ENCODE measurements around the gene RSL24D1. TPM values are rescaled to one million over a fixed set of nuclear protein-coding genes. Genes with fewer than 3 reads are reported as not detected.
A peak's percentile ranks its signal among the peaks of the same experiment; 100 is the strongest.
"Not testable (repeated sequence)": the region's sequence is repeated elsewhere in the genome, so short reads cannot be mapped to it uniquely, and the experiment has no call there.

RSL24D1 gene
- total RNA-seq, 2 experiments from 2014 or later: 152 to 188 TPM

GRCh38 chr15:55168350-55168974, 28.3 kb downstream of the RSL24D1 start:
- H3K4me1 Mint-ChIP-seq: no peaks in the 10 kb centered on the region
- no peaks in the 10 kb centered on the region for H3K9me3 Mint-ChIP-seq (ENCODE audit: low read depth)
- CTCF ChIA-PET: interaction anchor here (0.7 to 4.5 kb wide), 10 partner anchors 10 to 307 kb away, joined by 3 to 23 read pairs (median 4); no protein-coding TSS in a partner anchor
- no peak overlapping the region for H3K27ac Mint-ChIP-seq
- H3K27me3 Mint-ChIP-seq: no peaks in the 10 kb centered on the region
- ATAC-seq (peak; percentile 85), DNase-seq (peak; percentile 79)
- POLR2A ChIA-PET: interaction anchor here (0.7 kb wide), 1 partner anchor 10 kb away, joined by 3 read pairs; no protein-coding TSS in a partner anchor
- H3K36me3 Mint-ChIP-seq (ENCODE audit: low read depth): peaks cover 3% of the 10 kb centered on the region
- H3K4me3 Mint-ChIP-seq: no peak overlapping the region
- intact Hi-C loops (cut with DNase I, micrococcal nuclease): loop anchor here (1.0 to 5.0 kb wide), 3 partner anchors 1085 to 1206 kb away; no protein-coding TSS in a partner anchor

- Mint-ChIP-seq H3K4me1 (no peaks in the 10 kb centered on the region), H3K4me3 (no peak overlapping the region), H3K27me3 (peaks cover 2% of the 10 kb centered on the region), H3K9me3 (ENCODE audit: low read depth) (no peaks in the 10 kb centered on the region), H3K27ac (no peak overlapping the region), H3K36me3 (ENCODE audit: low read depth) (peaks cover 3% of the 10 kb centered on the region)
- CTCF ChIA-PET: interaction anchor here (0.9 to 1.0 kb wide), 2 partner anchors 275 to 1081 kb away, joined by 3 read pairs; no protein-coding TSS in a partner anchor
- POLR2A ChIA-PET: interaction anchor here (0.7 kb wide), 1 partner anchor 65 kb away, joined by 3 read pairs; no protein-coding TSS in a partner anchor
- ATAC-seq: no peak
- DNase-seq: no peak
- intact Hi-C loops (cut with DNase I, micrococcal nuclease): no loop called here
Observed at GRCh38 chr15:55164284-55164683, 32.5 kb downstream of the RSL24D1 start.

DNA sequence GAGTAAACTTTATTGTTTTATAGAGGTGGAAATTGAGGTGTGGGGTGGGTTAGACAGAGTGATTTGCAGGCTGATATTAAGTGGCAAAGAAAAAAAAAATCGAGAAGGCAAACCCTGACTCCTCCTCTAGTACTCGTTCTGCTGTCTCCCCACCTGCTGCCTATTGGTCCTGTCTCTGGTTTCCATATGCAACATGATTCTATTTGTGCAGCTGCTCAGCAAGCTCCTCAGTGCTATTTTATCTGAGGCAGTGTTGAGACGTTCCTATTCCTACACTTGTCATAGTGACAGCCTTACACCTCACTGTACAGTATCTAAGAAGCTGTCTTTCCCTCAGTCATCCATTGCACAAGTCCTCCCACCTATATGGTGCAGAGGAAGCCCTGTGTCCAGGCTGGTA, 45.1 kb downstream of the RSL24D1 start:
- Mint-ChIP-seq H3K27ac (no peak overlapping the region), H3K9me3 (ENCODE audit: low read depth) (peaks cover 2% of the 10 kb centered on the region), H3K36me3 (ENCODE audit: low read depth) (no peaks in the 10 kb centered on the region), H3K4me1 (no peaks in the 10 kb centered on the region), H3K4me3 (no peak overlapping the region), H3K27me3 (no peaks in the 10 kb centered on the region)
- POLR2A ChIA-PET: no interaction called here
- CTCF ChIA-PET: no interaction called here
- ATAC-seq (no peak), DNase-seq (no peak)
- intact Hi-C loops (cut with DNase I, micrococcal nuclease): no loop called here

GRCh38 chr15:55143132-55143531, 53.6 kb downstream of the RSL24D1 start:
- POLR2A ChIA-PET; DNase-seq; ATAC-seq; H3K4me3 Mint-ChIP-seq; H3K4me1 Mint-ChIP-seq; CTCF ChIA-PET; H3K27ac Mint-ChIP-seq; H3K36me3 Mint-ChIP-seq (ENCODE audit: low read depth); intact Hi-C loops (cut with DNase I, micrococcal nuclease); H3K27me3 Mint-ChIP-seq: not testable (repeated sequence)
- peaks cover 24% of the 10 kb centered on the region for H3K9me3 Mint-ChIP-seq (ENCODE audit: low read depth)

- Mint-ChIP-seq H3K4me3 (no peak overlapping the region), H3K27me3 (peaks cover 10% of the 10 kb centered on the region), H3K4me1 (no peaks in the 10 kb centered on the region), H3K36me3 (ENCODE audit: low read depth) (no peaks in the 10 kb centered on the region), H3K9me3 (ENCODE audit: low read depth) (peaks cover 15% of the 10 kb centered on the region), H3K27ac (no peak overlapping the region)
- intact Hi-C loops (cut with DNase I, micrococcal nuclease): no loop called here
- DNase-seq (no peak), ATAC-seq (no peak)
- POLR2A ChIA-PET: no interaction called here
- CTCF ChIA-PET: interaction anchor here (1.1 kb wide), 1 partner anchor 30 kb away, joined by 3 read pairs; no protein-coding TSS in a partner anchor
Observed at GRCh38 chr15:55133972-55134371, 62.8 kb downstream of the RSL24D1 start.

DNA sequence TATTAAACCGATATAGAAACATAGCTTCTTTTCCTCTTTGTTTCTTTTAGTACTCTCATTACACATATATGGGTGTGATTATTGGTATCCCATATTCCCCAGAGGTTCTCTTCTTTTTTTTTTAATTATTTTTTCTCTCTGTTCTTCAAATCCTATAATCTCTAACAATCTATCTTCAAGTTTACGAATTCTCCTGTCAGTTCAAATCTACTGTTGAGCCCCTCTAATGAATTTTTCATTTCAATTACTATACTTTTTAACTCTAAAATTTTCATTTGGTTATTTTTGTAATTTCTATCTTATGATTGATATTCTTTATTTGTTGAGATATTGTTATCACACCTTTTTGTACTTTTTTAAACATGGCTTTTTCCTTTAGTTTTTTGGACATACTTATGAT, 64.1 kb downstream of the RSL24D1 start:
- intact Hi-C loops (cut with DNase I, micrococcal nuclease): no loop called here
- peaks cover 11% of the 10 kb centered on the region for H3K9me3 Mint-ChIP-seq (ENCODE audit: low read depth)
- H3K27ac Mint-ChIP-seq: no peak overlapping the region
- ATAC-seq: no peak
- no peak overlapping the region for H3K4me3 Mint-ChIP-seq
- ChIA-PET CTCF (no interaction called here), POLR2A (no interaction called here)
- no peaks in the 10 kb centered on the region for H3K36me3 Mint-ChIP-seq (ENCODE audit: low read depth)
- H3K4me1 Mint-ChIP-seq: no peaks in the 10 kb centered on the region
- H3K27me3 Mint-ChIP-seq: peaks cover 6% of the 10 kb centered on the region
- no peak for DNase-seq

Other genes with a start within 250 kb of the RSL24D1 start
- gene RAB27A, start 92.9 kb upstream of the RSL24D1 start, total RNA-seq: 100 to 1,000 TPM; 111 to 129 TPM
- 10 to 100 TPM in 1 of 2 experiments, 1 to 10 TPM in 1; 8.8 to 11.0 TPM for gene PIGBOS1, start 122.2 kb upstream of the RSL24D1 start, total RNA-seq
- 10 to 100 TPM; 19.8 to 21.1 TPM for gene PIGB, start 122.3 kb upstream of the RSL24D1 start, total RNA-seq
- 10 to 100 TPM; 11.3 to 12.2 TPM for gene CCPG1, start 211.4 kb upstream of the RSL24D1 start, total RNA-seq
- under 1 TPM; 0.34 to 0.81 TPM for gene PIERCE2, start 211.6 kb upstream of the RSL24D1 start, total RNA-seq